Aorta (tissue), 5 donors: ENCODE data around the gene ASB11. TPM values are rescaled to one million over a fixed set of nuclear protein-coding genes. Genes with fewer than 3 reads are reported as not detected.

Source experiments
- ATAC-seq: fragments of 200-7000 bp; cut with Tn5 transposase; one replicate; pipeline ENCODE4 v1.9.1; 2022; ENCODE audit warnings: moderate library complexity; ENCODE audit not compliant: low FRiP score
- DNase-seq, 2 donors: peaks; one replicate each; pipeline ENCODE4 v3.0.0-alpha.2; 2020
- H3K27ac ChIP-seq, 2 donors: one replicate each; pipeline ENCODE4 v1.5.1; 2013; ENCODE audit warnings: low read length in 2 of 2, mild to moderate bottlenecking in 2 of 2, moderate library complexity in 2 of 2, control low read depth in 1 of 2, inconsistent platforms in 1 of 2, low read depth in 1 of 2
- H3K27me3 ChIP-seq, 2 donors: one replicate each; pipeline ENCODE4 v1.6.1; 2013; ENCODE audit warnings: control low read depth in 1 of 2, low read length in 1 of 2, mild to moderate bottlenecking in 1 of 2, moderate library complexity in 1 of 2; ENCODE audit not compliant: insufficient read depth in 2 of 2, control insufficient read depth in 1 of 2
- H3K36me3 ChIP-seq, 2 donors: one replicate each; pipeline ENCODE4 v1.6.1; 2013; ENCODE audit warnings: control low read depth in 1 of 2, low read length in 1 of 2, mild to moderate bottlenecking in 1 of 2; ENCODE audit not compliant: insufficient read depth in 2 of 2, control insufficient read depth in 1 of 2
- H3K4me1 ChIP-seq, 2 donors: one replicate each; pipeline ENCODE4 v1.6.1; 2013; ENCODE audit warnings: low read length in 2 of 2, control low read depth in 1 of 2, mild to moderate bottlenecking in 1 of 2, moderate library complexity in 1 of 2; ENCODE audit not compliant: insufficient read depth in 2 of 2, control insufficient read depth in 1 of 2
- H3K4me3 ChIP-seq, 2 donors: one replicate each; pipeline ENCODE4 v1.5.1; 2013; ENCODE audit warnings: low read length in 2 of 2, control low read depth in 1 of 2, mild to moderate bottlenecking in 1 of 2
- H3K9me3 ChIP-seq: one replicate; pipeline ENCODE4 v1.6.1; 2013; ENCODE audit warnings: mild to moderate bottlenecking, low read length; ENCODE audit not compliant: control insufficient read depth
- WGBS, 2 donors: extraction: QIAGEN DNeasy Blood & Tissue Kit; methylation state at CpG; one replicate each; pipeline ENCODE4 v1.1.7; 2013; 5-methylcytosine and 5-hydroxymethylcytosine counted together
- intact Hi-C, 2 donors: fragments of 100-400 bp; cut with DNase I; formaldehyde crosslinking; loops; one replicate each; pipeline versions ENCODE4 v1.14.2 to v1.15.0; 2022
- long read RNA-seq, 2 donors: library from polyadenylated mRNA; unstranded; transcript quantifications; one replicate each; pipeline ENCODE4 v2.0.0, GENCODE V29; 2020 to 2021
- polyA plus RNA-seq, 2 donors: library from polyadenylated mRNA; stranded (reverse); fragments of 200-250 nt; gene quantifications; one replicate each; pipeline ENCODE4 v1.2.3, GENCODE V29; 2013
- total RNA-seq, 2 donors: library from RNA; stranded (reverse); fragmentation: NEBNext Ultra II Directional; extraction: Animal tissue kit (Norgen Biotek cat#: 25700); gene quantifications; one replicate each; pipeline ENCODE4 v1.2.1, GENCODE V29; 2021
- donor health status: healthy with polysubstance abuse.
- donor health status: Bipolar disorder and iron deficiency.
- donor health status: DM: no; HTN: no; CAD: no.
- donor health status: DM: no; HTN: no; CAD: no.
- donor health status: DM: yes; HTN: yes; CAD: no.

ASB11 gene, protein sequence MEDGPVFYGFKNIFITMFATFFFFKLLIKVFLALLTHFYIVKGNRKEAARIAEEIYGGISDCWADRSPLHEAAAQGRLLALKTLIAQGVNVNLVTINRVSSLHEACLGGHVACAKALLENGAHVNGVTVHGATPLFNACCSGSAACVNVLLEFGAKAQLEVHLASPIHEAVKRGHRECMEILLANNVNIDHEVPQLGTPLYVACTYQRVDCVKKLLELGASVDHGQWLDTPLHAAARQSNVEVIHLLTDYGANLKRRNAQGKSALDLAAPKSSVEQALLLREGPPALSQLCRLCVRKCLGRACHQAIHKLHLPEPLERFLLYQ
- not detected for total RNA-seq
- polyA plus RNA-seq, result not detected
- long read RNA-seq, donor 1, partial matches to known transcripts, result 0 of 1 reads
- long read RNA-seq, donor 1, other reads (novel, unspliced or antisense), result 1 of 1 reads
- long read RNA-seq, donor 2, result 0 reads

- Histone ChIP-seq H3K4me3 (no peak within 1 kb of the TSS), H3K4me1 (no peaks in the 10 kb centered on the region), H3K27ac (no peak within 1 kb of the TSS), H3K36me3 (no peaks in the 10 kb centered on the region), H3K27me3 (no peaks in the 10 kb centered on the region), H3K9me3 (no peaks in the 10 kb centered on the region)
- 13 to 20% methylated on average over 3 of the region's 3 CpGs for WGBS, 2 donors
- intact Hi-C loops, result no loop called here
- ATAC-seq (no peak), DNase-seq (no peak)
Measured at GRCh38 chrX:15315509-15315908, at the start of gene ASB11. TSS of gene ASB11 (minus strand) at chrX:15315640. CDS start at chrX:15315605, 35 bp downstream.

DNA sequence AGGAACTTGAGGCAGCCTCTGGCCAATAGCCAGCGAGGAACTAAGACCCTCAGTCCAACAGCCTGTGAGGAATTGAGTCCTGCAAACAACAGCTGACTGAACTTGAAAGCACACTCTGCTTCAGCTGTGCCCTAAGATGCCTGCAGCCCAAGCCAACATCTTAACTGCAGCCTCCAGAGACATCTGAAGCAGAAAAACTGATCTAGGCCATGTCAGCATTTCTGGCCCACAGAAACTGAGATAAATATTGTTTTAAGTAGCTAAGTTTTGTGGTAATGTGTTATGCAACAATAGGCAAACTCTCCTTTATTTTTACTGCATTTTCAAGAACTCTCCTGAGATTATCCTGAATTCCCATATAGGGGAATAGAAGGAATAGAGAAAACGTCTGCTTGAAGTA lies 44.3 kb upstream of the ASB11 start:
- intact Hi-C loops, result no loop called here
- WGBS, 2 donors, result 34 to 63% methylated on average over 2 of the region's 2 CpGs
- H3K36me3 ChIP-seq, result no peaks in the 10 kb centered on the region
- no peaks in the 10 kb centered on the region for H3K4me1 ChIP-seq
- H3K27ac ChIP-seq, result no peak overlapping the region
- DNase-seq (no peak), ATAC-seq (no peak)
- H3K27me3 ChIP-seq, result no peaks in the 10 kb centered on the region
- H3K9me3 ChIP-seq, result no peaks in the 10 kb centered on the region
- H3K4me3 ChIP-seq, result no peak overlapping the region

DNA sequence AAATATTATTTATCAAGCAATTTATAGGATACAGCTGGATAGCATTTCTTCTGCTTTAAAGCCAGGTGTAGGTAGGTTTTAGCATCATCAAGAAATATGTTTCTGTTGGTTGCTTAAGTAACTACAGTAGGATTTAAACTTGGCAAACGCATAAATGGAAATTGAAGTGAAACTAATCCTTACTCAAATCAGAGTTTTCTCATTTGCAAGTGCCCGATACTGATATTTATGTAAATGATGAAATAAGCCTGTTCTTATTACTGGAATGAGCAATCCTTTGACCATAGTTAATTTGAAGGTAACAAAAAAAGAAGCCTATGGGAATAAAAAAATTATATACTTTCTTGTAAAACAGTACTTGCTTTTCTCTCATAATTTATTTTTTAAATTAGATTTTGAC lies 43.1 kb upstream of the ASB11 start:
- 75 to 95% methylated on average over 2 of the region's 2 CpGs for WGBS, 2 donors
- no peak overlapping the region for H3K4me3 ChIP-seq
- H3K27me3 ChIP-seq, result no peaks in the 10 kb centered on the region
- no peaks in the 10 kb centered on the region for H3K4me1 ChIP-seq
- H3K9me3 ChIP-seq, result no peaks in the 10 kb centered on the region
- no peak overlapping the region for H3K27ac ChIP-seq
- ATAC-seq (no peak), DNase-seq (no peak)
- intact Hi-C loops, result no loop called here
- no peaks in the 10 kb centered on the region for H3K36me3 ChIP-seq

- intact Hi-C loops, result no loop called here
- DNase-seq, result no peak
- Histone ChIP-seq H3K9me3 (no peaks in the 10 kb centered on the region), H3K36me3 (no peaks in the 10 kb centered on the region), H3K27me3 (no peaks in the 10 kb centered on the region), H3K4me1 (no peaks in the 10 kb centered on the region), H3K4me3 (no peak overlapping the region), H3K27ac (no peak overlapping the region)
- peak; percentile 50 for ATAC-seq
- 26 to 32% methylated on average over 1 of the region's 1 CpG for WGBS, 2 donors
Measured at GRCh38 chrX:15356444-15356843, 41.0 kb upstream of the ASB11 start.

DNA sequence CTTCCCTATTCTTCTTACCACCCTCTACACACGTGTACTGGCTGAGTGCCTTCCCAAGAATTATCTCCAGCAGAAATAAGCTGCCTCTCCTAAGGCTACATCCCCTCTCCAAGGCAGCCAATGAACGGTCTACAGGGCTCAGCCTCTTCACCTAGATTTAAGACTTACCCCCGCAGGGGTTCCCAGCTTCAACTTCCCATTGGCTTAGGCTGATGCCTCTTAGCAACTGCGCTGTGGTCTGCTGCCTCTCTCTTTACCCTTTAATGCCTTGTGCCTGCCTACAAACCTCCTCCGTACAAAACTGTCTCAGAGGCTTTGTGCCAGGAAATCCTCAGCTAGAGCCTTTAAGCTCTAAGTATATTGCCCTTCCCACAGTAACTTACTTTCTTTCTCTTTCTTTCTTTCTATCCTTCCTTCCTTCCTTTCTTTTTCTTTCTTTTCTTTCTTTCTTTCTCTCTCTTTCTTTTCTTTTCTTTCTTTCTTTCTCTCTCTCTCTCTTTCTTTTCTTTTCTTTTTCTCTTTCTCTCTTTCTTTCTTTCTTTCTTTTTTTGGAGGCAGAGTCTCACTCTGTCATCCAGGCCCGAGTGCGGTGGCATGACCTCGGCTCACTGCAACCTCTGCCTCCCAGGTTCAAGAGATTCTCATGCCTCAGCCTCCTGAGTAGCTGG lies 35.0 kb upstream of the ASB11 start:
- intact Hi-C loops, result loop anchor here in 1 of 2 donors (2.0 kb wide), 1 partner anchor 118 kb away; no protein-coding TSS in a partner anchor
- Histone ChIP-seq H3K27me3 (no peaks in the 10 kb centered on the region), H3K4me3 (no peak overlapping the region), H3K9me3 (no peaks in the 10 kb centered on the region), H3K4me1 (no peaks in the 10 kb centered on the region), H3K27ac (no peak overlapping the region), H3K36me3 (no peaks in the 10 kb centered on the region)
- 63 to 74% methylated on average over 8 of the region's 8 CpGs for WGBS, 2 donors
- no peak for ATAC-seq
- DNase-seq, result no peak

DNA sequence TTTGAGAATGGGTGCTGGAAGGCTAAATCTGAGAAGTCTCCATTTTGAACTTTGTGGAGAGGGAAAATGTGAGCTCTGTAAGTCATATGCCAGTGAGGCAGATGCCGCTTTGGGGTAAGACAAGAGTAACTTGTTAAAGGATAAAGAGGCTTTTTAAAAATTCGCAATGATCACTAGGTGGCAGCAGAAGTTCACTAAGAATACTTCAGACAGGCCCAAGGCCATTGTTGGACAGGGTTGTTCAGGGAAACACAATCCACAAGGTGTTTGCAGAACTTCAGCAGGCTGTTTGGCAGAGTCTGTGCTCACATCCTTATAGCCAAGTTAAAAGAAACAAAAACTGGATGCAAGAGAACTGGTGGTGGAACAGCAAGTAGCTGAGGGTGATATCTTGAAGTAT lies 33.6 kb upstream of the ASB11 start:
- peak; percentile 70 for ATAC-seq
- DNase-seq, result no peak
- 23 to 29% methylated on average over 2 of the region's 2 CpGs for WGBS, 2 donors
- Histone ChIP-seq H3K9me3 (no peaks in the 10 kb centered on the region), H3K4me1 (no peaks in the 10 kb centered on the region), H3K27ac (no peak overlapping the region), H3K36me3 (no peaks in the 10 kb centered on the region), H3K27me3 (no peaks in the 10 kb centered on the region), H3K4me3 (no peak overlapping the region)
- intact Hi-C loops, result loop anchor here (10.0 kb wide), 3 partner anchors 116 to 226 kb away; no protein-coding TSS in a partner anchor

DNA sequence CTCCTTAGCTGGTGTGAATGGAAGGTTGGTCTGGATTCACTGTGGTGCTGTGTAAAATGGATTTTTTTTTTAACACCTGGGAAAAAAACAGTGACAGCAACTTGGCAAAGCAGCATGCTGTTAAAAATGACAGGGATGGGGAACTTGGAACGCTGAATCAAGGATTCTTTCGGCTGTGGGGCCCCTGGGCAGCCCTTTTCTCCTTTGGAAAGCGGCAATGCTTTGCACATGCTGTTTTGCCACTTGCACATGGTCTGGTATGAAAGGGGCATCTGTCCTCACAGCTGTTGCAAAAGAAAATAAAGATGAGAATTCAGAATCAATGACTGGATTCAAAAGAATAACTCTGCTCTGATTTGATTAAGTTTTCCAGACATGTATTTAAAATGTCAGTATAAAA lies 30.5 kb upstream of the ASB11 start:
- Histone ChIP-seq H3K27me3 (no peaks in the 10 kb centered on the region), H3K4me3 (no peak overlapping the region), H3K4me1 (no peaks in the 10 kb centered on the region), H3K9me3 (no peaks in the 10 kb centered on the region), H3K27ac (no peak overlapping the region), H3K36me3 (no peaks in the 10 kb centered on the region)
- DNase-seq (no peak), ATAC-seq (no peak)
- intact Hi-C loops, result loop anchor here (10.0 kb wide), 3 partner anchors 119 to 229 kb away; no protein-coding TSS in a partner anchor
- 67 to 78% methylated on average over 3 of the region's 3 CpGs for WGBS, 2 donors

- no peak overlapping the region for H3K4me3 ChIP-seq
- intact Hi-C loops, result loop anchor here (10.0 kb wide), 3 partner anchors 121 to 231 kb away; no protein-coding TSS in a partner anchor
- H3K9me3 ChIP-seq, result no peaks in the 10 kb centered on the region
- no peaks in the 10 kb centered on the region for H3K27me3 ChIP-seq
- H3K27ac ChIP-seq, result no peak overlapping the region
- ATAC-seq (no peak), DNase-seq (no peak)
- no peaks in the 10 kb centered on the region for H3K36me3 ChIP-seq
- H3K4me1 ChIP-seq, result no peaks in the 10 kb centered on the region
Measured at GRCh38 chrX:15344106-15344505, 28.7 kb upstream of the ASB11 start.
